ENCODE data around the gene MAML3.

Gene MAML3

GRCh38 chr4:139738846-139739613 lies 415.0 kb downstream of the MAML3 start:
- no peak for DNase-seq

GRCh38 chr4:139736661-139737060 lies 417.3 kb downstream of the MAML3 start:
- no peak for DNase-seq

GRCh38 chr4:139736274-139736660 lies 417.7 kb downstream of the MAML3 start:
- no peak for DNase-seq

GRCh38 chr4:139735381-139736273 lies 418.4 kb downstream of the MAML3 start:
- DNase-seq, result no peak

GRCh38 chr4:139734875-139735380 lies 419.1 kb downstream of the MAML3 start:
- peak; percentile 70 for DNase-seq

- DNase-seq, result no peak
Observed at GRCh38 chr4:139734201-139734874, 419.6 kb downstream of the MAML3 start.

- DNase-seq, result no peak
Observed at GRCh38 chr4:139732991-139733570, 420.9 kb downstream of the MAML3 start.

- no peak for DNase-seq
Observed at GRCh38 chr4:139728840-139729239, 425.1 kb downstream of the MAML3 start.

- DNase-seq, result no peak
Observed at GRCh38 chr4:139728146-139728545, 425.8 kb downstream of the MAML3 start.

GRCh38 chr4:139726615-139727014 lies 427.4 kb downstream of the MAML3 start:
- DNase-seq, result no peak

GRCh38 chr4:139725236-139725635 lies 428.7 kb downstream of the MAML3 start:
- DNase-seq, result no peak

GRCh38 chr4:139721789-139722188 lies 432.2 kb downstream of the MAML3 start:
- DNase-seq, result no peak

- no peak for DNase-seq
Observed at GRCh38 chr4:139720806-139721205, 433.2 kb downstream of the MAML3 start.

GRCh38 chr4:139719381-139720101 lies 434.4 kb downstream of the MAML3 start:
- DNase-seq, result no peak

GRCh38 chr4:139718833-139719232 lies 435.2 kb downstream of the MAML3 start:
- no peak for DNase-seq

- no peak for DNase-seq
Observed at GRCh38 chr4:139718358-139718757, 435.6 kb downstream of the MAML3 start.

- no peak for DNase-seq
Observed at GRCh38 chr4:139715746-139716391, 438.1 kb downstream of the MAML3 start.

- DNase-seq, result no peak
Observed at GRCh38 chr4:139712882-139713281, 441.1 kb downstream of the MAML3 start.

GRCh38 chr4:139711461-139711860 lies 442.5 kb downstream of the MAML3 start:
- no peak for DNase-seq

- DNase-seq, result no peak
Observed at GRCh38 chr4:139710073-139710472, 443.9 kb downstream of the MAML3 start.

GRCh38 chr4:139709660-139710059 lies 444.3 kb downstream of the MAML3 start:
- DNase-seq, result no peak

All from stimulated activated CD8-positive, alpha-beta memory T cell treated with anti-CD3 and anti-CD28 coated beads, Interleukin-4, amount 100 ng/mL, for 48 hours (primary cell).